Retinal pigment epithelial cell (primary cell): ENCODE measurements around the gene REV1.
"Not testable (repeated sequence)": the region's sequence is repeated elsewhere in the genome, so short reads cannot be mapped to it uniquely, and the experiment has no call there.

Experiments used
- DNase-seq: peaks from one replicate; pipeline ENCODE4 v3.0.0-alpha.2; 2010; ENCODE audit warnings: low read depth
- H3K4me3 ChIP-seq: 2 replicates; pipeline ENCODE4 v1.5.1; 2011; ENCODE audit warnings: mild to moderate bottlenecking, low read length, control low read depth, moderate library complexity
- TF ChIP-seq, protein P1 (sequence below): conservative IDR thresholded peaks from 2 replicates; pipeline ENCODE4 v1.5.1; 2011; ENCODE audit warnings: low read depth, low read length, control low read depth, inconsistent platforms

REV1 gene

DNA sequence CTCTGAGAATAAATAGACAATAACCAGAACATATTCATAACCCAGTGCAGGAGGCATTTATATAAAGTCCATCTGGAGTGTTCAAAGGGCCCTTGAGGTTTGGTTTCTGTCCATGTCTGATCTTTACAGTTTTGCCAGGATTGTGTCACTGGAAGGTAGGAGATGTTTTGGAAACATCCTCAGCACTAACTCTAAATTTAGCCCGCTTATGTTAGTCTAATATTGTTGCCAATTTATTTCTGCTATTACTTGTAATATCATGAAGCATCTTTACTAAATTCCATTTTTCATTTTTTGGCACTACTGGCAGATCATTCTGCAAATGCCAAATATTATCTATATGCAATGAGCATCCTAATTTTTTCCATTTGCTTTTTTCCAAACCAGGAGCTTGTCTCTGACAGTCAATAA lies 22.4 kb upstream of the REV1 start:
- H3K4me3 ChIP-seq, result no peak overlapping the region
- no peak for DNase-seq
- TF ChIP-seq, protein P1, sequence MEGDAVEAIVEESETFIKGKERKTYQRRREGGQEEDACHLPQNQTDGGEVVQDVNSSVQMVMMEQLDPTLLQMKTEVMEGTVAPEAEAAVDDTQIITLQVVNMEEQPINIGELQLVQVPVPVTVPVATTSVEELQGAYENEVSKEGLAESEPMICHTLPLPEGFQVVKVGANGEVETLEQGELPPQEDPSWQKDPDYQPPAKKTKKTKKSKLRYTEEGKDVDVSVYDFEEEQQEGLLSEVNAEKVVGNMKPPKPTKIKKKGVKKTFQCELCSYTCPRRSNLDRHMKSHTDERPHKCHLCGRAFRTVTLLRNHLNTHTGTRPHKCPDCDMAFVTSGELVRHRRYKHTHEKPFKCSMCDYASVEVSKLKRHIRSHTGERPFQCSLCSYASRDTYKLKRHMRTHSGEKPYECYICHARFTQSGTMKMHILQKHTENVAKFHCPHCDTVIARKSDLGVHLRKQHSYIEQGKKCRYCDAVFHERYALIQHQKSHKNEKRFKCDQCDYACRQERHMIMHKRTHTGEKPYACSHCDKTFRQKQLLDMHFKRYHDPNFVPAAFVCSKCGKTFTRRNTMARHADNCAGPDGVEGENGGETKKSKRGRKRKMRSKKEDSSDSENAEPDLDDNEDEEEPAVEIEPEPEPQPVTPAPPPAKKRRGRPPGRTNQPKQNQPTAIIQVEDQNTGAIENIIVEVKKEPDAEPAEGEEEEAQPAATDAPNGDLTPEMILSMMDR, result no peak

- TF ChIP-seq, protein P1, result no peak
- no peak overlapping the region for H3K4me3 ChIP-seq
- no peak for DNase-seq
Observed at GRCh38 chr2:99509387-99509786, 19.6 kb upstream of the REV1 start.

DNA sequence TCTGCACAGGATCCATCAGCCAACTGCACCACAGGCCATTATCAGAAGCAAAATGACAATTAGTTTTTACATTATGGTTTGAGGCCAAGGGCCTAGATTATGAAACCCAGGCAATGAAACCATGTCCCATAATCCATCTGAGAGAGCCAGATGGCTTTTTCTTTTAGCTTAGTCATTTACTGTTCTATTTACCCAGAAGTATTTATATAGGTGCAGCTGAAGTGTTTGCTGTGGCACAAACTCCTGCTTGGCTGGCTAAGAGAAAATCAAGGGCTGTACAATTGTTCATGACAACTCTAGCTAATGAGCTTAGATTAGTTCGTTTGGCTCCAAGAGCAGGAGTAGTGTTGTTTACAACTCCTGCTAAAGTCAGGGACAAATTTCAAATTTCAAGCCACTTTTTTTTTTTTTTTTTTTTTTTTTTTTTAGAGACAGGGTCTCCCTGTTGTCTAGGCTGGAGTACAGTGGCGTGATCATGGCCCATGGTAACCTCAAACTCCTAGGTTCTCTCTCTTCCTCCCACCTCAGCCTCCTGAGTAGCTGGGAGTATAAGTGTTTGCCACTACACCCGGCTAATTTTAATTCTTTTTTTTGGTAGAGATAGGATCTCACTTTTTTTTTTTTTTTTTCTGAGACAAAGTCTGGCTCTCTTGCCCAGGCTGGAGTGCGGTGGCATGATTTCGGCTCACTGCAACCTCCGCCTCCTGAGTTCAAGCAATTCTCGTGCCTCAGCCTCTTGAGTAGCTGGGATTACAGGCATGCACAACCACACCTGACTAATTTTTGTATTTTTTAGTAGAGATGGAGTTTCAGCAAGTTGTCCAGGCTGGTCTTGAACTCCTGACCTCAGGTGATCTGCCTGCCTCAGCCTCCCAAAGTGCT lies 18.4 kb upstream of the REV1 start:
- no peak overlapping the region for H3K4me3 ChIP-seq
- TF ChIP-seq, protein P1, result no peak
- no peak for DNase-seq

- TF ChIP-seq, protein P1, result no peak
- H3K4me3 ChIP-seq, result no peak overlapping the region
- DNase-seq, result no peak
Observed at GRCh38 chr2:99504844-99505584, 15.2 kb upstream of the REV1 start.

- H3K4me3 ChIP-seq, DNase-seq: not testable (repeated sequence)
Observed at GRCh38 chr2:99503662-99504416, 14.0 kb upstream of the REV1 start.

DNA sequence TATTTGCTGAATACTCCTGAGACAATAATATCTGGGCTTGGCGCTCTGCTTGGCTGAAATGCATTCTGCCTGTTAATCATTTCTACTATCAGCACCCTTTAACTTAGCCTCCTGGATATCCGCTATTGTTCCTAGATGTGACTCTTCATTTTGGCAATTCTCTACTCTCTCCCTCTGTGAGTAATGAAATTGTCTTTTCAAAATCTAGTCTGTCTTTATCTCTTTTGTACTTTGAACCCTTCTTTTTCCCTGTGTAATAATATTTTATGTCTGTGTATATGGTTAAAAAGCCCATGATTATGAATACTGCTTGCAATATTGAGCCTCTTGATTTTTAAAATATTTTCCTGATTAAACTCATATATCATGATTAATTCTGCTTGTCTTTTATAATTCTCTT lies 6.2 kb upstream of the REV1 start:
- H3K4me3 ChIP-seq, result no peak overlapping the region
- TF ChIP-seq, protein P1, result no peak
- DNase-seq, result no peak
